H1 (cell line): ENCODE results near the gene SIRT3. TPM values are rescaled to one million over a fixed set of nuclear protein-coding genes. Genes with fewer than 3 reads are reported as not detected.

ENCODE experiments used
- CTCF ChIA-PET: fragments of 300-600 bp; sonication (Branson Sonifier 250); formaldehyde crosslinking; loops from one replicate; lab custom pipeline; 2021; ENCODE audit not compliant: partially characterized antibody; lab: Charles Lee
- POLR2A ChIA-PET: fragments of 300-600 bp; sonication (Branson Sonifier 250); formaldehyde crosslinking; loops from one replicate; lab custom pipeline; 2021; ENCODE audit warnings: inconsistent platforms; ENCODE audit not compliant: partially characterized antibody; lab: Charles Lee
- DNase-seq, 2 experiments: peaks; one replicate each; pipeline versions ENCODE4 v3.0.0 to v3.0.0-alpha.2; 2010 to 2022; ENCODE audit warnings: low spot score in 2 of 2, low read depth in 1 of 2, mixed read lengths in 1 of 2
- FAIRE-seq: peaks from 2 replicates; lab custom pipeline; 2011; peaks lifted over from hg19 to GRCh38; lab: Jason Lieb, UNC
- H2AFZ ChIP-seq: 2 replicates; pipeline ENCODE4 v1.8.1; 2012; ENCODE audit warnings: low read length, inconsistent platforms
- H2AK5ac ChIP-seq: 2 replicates; pipeline ENCODE4 v1.6.1; 2013; ENCODE audit warnings: low read depth, low read length
- H2BK120ac ChIP-seq: replicated peaks from 2 replicates; pipeline ENCODE3; 2013; ENCODE audit warnings: low read depth, low read length, inconsistent platforms
- H2BK12ac ChIP-seq: 2 replicates; pipeline ENCODE4 v1.6.1; 2013; ENCODE audit warnings: low read depth, low read length
- H2BK15ac ChIP-seq: 2 replicates; pipeline ENCODE4 v1.6.1; 2013; ENCODE audit warnings: low read length
- H2BK20ac ChIP-seq: 2 replicates; pipeline ENCODE4 v1.6.1; 2013; ENCODE audit warnings: low read length
- H2BK5ac ChIP-seq: 2 replicates; pipeline ENCODE4 v1.6.1; 2013; ENCODE audit warnings: low read depth, low read length
- H3K14ac ChIP-seq: 2 replicates; pipeline ENCODE4 v1.6.1; 2013; ENCODE audit warnings: inconsistent platforms; ENCODE audit not compliant: insufficient read length
- H3K18ac ChIP-seq: 2 replicates; pipeline ENCODE4 v1.6.1; 2013; ENCODE audit warnings: low read length; ENCODE audit errors: extremely low read depth
- H3K23ac ChIP-seq: 2 replicates; pipeline ENCODE4 v1.6.1; 2013; ENCODE audit warnings: inconsistent platforms; ENCODE audit not compliant: insufficient read length
- H3K23me2 ChIP-seq: 2 replicates; pipeline ENCODE4 v1.6.1; 2013; ENCODE audit warnings: low read depth, low read length
- H3K27ac ChIP-seq: 2 replicates; pipeline ENCODE4 v1.6.1; 2011; ENCODE audit warnings: low read depth, low read length, inconsistent platforms
- H3K27me3 ChIP-seq, 4 experiments: replicated peaks in 1 of 4; 1 replicate in 1 of 4; 2 replicates in 3 of 4; pipeline versions ENCODE4 v1.6.1 to v1.8.1; 2011 to 2013; ENCODE audit warnings: low read length in 3 of 4, mild to moderate bottlenecking in 3 of 4, inconsistent platforms in 2 of 4, mixed read lengths in 2 of 4, moderate library complexity in 1 of 4; ENCODE audit not compliant: control insufficient read depth in 3 of 4, insufficient read depth in 3 of 4; ENCODE audit errors: extremely low read depth in 1 of 4
- H3K36me3 ChIP-seq, 4 experiments: 2 replicates each; pipeline versions ENCODE4 v1.6.1 to v1.8.1; 2011 to 2013; ENCODE audit warnings: mild to moderate bottlenecking in 4 of 4, low read length in 3 of 4, moderate library complexity in 2 of 4, control low read depth in 1 of 4, inconsistent platforms in 1 of 4; ENCODE audit not compliant: insufficient read depth in 4 of 4, control insufficient read depth in 2 of 4
- H3K4ac ChIP-seq: replicated peaks from 2 replicates; pipeline ENCODE3; 2013; ENCODE audit warnings: low read length, low read depth, mixed read lengths, inconsistent platforms; ENCODE audit not compliant: insufficient read length
- H3K4me1 ChIP-seq, 4 experiments: replicated peaks in 1 of 4; 1 replicate in 1 of 4; 2 replicates in 3 of 4; pipeline versions ENCODE4 v1.6.1 to v1.8.1; 2011 to 2013; ENCODE audit warnings: low read length in 3 of 4, inconsistent platforms in 2 of 4, mixed read lengths in 1 of 4; ENCODE audit not compliant: insufficient read depth in 4 of 4, control insufficient read depth in 3 of 4
- H3K4me2 ChIP-seq, 2 experiments: 2 replicates each; pipeline versions ENCODE4 v1.6.1 to v1.8.1; 2011 to 2013; ENCODE audit warnings: low read depth in 2 of 2, low read length in 2 of 2, control low read depth in 1 of 2, inconsistent platforms in 1 of 2, mild to moderate bottlenecking in 1 of 2; ENCODE audit not compliant: insufficient read depth in 1 of 2
- H3K4me3 ChIP-seq, 4 experiments: fragments of 200-600, 300-600 bp in 1 of 4; sonication (generic), shearing (Covaris generic), sonication (Bioruptor Twin) in 1 of 4; 2 replicates each; pipeline versions ENCODE4 v1.5.1 to v1.8.1; 2011 to 2016; ENCODE audit warnings: low read length in 4 of 4, low read depth in 3 of 4, control low read depth in 2 of 4, inconsistent platforms in 2 of 4, mild to moderate bottlenecking in 2 of 4, mixed read lengths in 1 of 4, moderate library complexity in 1 of 4; ENCODE audit not compliant: insufficient read depth in 2 of 4; ENCODE audit errors: extremely low read depth in 1 of 4
- H3K56ac ChIP-seq: replicated peaks from 2 replicates; pipeline ENCODE3; 2013; ENCODE audit warnings: low read depth, mild to moderate bottlenecking, mixed read lengths, low read length, inconsistent platforms; ENCODE audit not compliant: insufficient read length
- H3K79me1 ChIP-seq: 2 replicates; pipeline ENCODE4 v1.6.1; 2013; ENCODE audit warnings: low read depth, low read length, control low read depth
- H3K79me2 ChIP-seq, 2 experiments: 2 replicates each; pipeline versions ENCODE4 v1.6.1 to v1.8.1; 2012 to 2013; ENCODE audit warnings: low read length in 2 of 2, mild to moderate bottlenecking in 2 of 2, inconsistent platforms in 1 of 2; ENCODE audit not compliant: insufficient read depth in 2 of 2, control insufficient read depth in 1 of 2
- H3K9ac ChIP-seq, 4 experiments: replicated peaks in 1 of 4; 1 replicate in 1 of 4; 2 replicates in 3 of 4; pipeline versions ENCODE4 v1.6.1 to v1.8.1; 2011 to 2013; ENCODE audit warnings: low read depth in 3 of 4, low read length in 3 of 4, control low read depth in 2 of 4, mild to moderate bottlenecking in 2 of 4, moderate library complexity in 2 of 4, inconsistent platforms in 1 of 4; ENCODE audit errors: extremely low read depth in 1 of 4
- H3K9me3 ChIP-seq, 2 experiments: 2 replicates each; pipeline versions ENCODE4 v1.6.1 to v1.8.1; 2012 to 2013; ENCODE audit warnings: mild to moderate bottlenecking in 2 of 2, moderate library complexity in 2 of 2, control low read depth in 1 of 2, inconsistent platforms in 1 of 2, low read depth in 1 of 2, low read length in 1 of 2, mixed read lengths in 1 of 2; ENCODE audit not compliant: insufficient read depth in 2 of 2
- H4K20me1 ChIP-seq, 2 experiments: replicated peaks in 1 of 2; 2 replicates each; pipeline versions ENCODE3 to v1.8.1; 2011 to 2013; ENCODE audit warnings: inconsistent platforms in 2 of 2, low read length in 2 of 2, mild to moderate bottlenecking in 1 of 2; ENCODE audit not compliant: insufficient read depth in 2 of 2, control insufficient read depth in 1 of 2
- H4K5ac ChIP-seq: 2 replicates; pipeline ENCODE4 v1.6.1; 2013; ENCODE audit warnings: low read length, low read depth, mixed read lengths, inconsistent platforms; ENCODE audit not compliant: insufficient read length
- H4K8ac ChIP-seq: 2 replicates; pipeline ENCODE4 v1.8.0; 2013; ENCODE audit warnings: mild to moderate bottlenecking, moderate library complexity, low read length, inconsistent platforms; ENCODE audit not compliant: insufficient read depth; ENCODE audit errors: extremely low read depth
- H4K91ac ChIP-seq: replicated peaks from 2 replicates; pipeline ENCODE3; 2013; ENCODE audit warnings: low read length, mixed read lengths, inconsistent platforms; ENCODE audit not compliant: insufficient read length
- BCL11A ChIP-seq, 2 experiments: IDR thresholded peaks; one replicate each; pipeline ENCODE4 v1.6.1; 2011; ENCODE audit warnings: low read depth in 2 of 2, low read length in 2 of 2, mild to moderate bottlenecking in 2 of 2
- CTBP2 ChIP-seq: IDR thresholded peaks from 2 replicates; pipeline ENCODE4 v1.7.0; 2011; ENCODE audit warnings: borderline replicate concordance, mild to moderate bottlenecking, moderate library complexity, mixed read lengths, low read length; ENCODE audit not compliant: insufficient read depth, insufficient read length
- GABPA ChIP-seq: IDR thresholded peaks from 2 replicates; pipeline ENCODE4 v1.6.1; 2011; ENCODE audit warnings: mild to moderate bottlenecking, low read length, moderate library complexity, borderline replicate concordance; ENCODE audit not compliant: insufficient read depth
- HDAC6 ChIP-seq: IDR thresholded peaks from one replicate; pipeline ENCODE4 v1.7.1; 2012; ENCODE audit warnings: low read depth, mild to moderate bottlenecking, inconsistent platforms, low read length, moderate library complexity
- JUN ChIP-seq: IDR thresholded peaks from 2 replicates; pipeline ENCODE4 v1.6.1; 2011; ENCODE audit warnings: low read depth, mild to moderate bottlenecking, improper control_type of control experiment, low read length
- KDM1A ChIP-seq: fragments of 200-600, 300-600 bp; sonication (generic); IDR thresholded peaks from 2 replicates; pipeline ENCODE4 v1.7.1; 2016; ENCODE audit warnings: mild to moderate bottlenecking, low read length, borderline replicate concordance
- NRF1 ChIP-seq: IDR thresholded peaks from 2 replicates; pipeline ENCODE4 v1.6.1; 2011; ENCODE audit warnings: mild to moderate bottlenecking, low read depth, low read length, improper control_type of control experiment
- POLR2AphosphoS5 ChIP-seq: IDR thresholded peaks from 2 replicates; pipeline ENCODE4 v1.6.1; 2011; ENCODE audit warnings: low read depth, low read length
- POU5F1 ChIP-seq: IDR thresholded peaks from 2 replicates; pipeline ENCODE4 v1.6.1; 2011; ENCODE audit warnings: low read depth, mild to moderate bottlenecking, low read length, moderate library complexity
- SAP30 ChIP-seq: fragments of 300-600 bp; sonication (generic); IDR thresholded peaks from 2 replicates; pipeline ENCODE4 v1.7.1; 2012; ENCODE audit warnings: low read length, moderate library complexity, mild to moderate bottlenecking, inconsistent platforms; ENCODE audit not compliant: insufficient read depth, insufficient replicate concordance
- TAF7 ChIP-seq: optimal IDR thresholded peaks from 2 replicates; pipeline ENCODE3; 2011; ENCODE audit warnings: low read depth, mild to moderate bottlenecking, inconsistent platforms, low read length, moderate library complexity, borderline replicate concordance
- YY1 ChIP-seq: IDR thresholded peaks from 2 replicates; pipeline ENCODE4 v1.6.1; 2011; ENCODE audit warnings: low read depth, mild to moderate bottlenecking, low read length
- WGBS, 2 experiments: shearing (Covaris generic) in 1 of 2; methylation state at CpG; one replicate each; pipeline versions ENCODE4 v1.1.6 to v1.1.7; 2013 to 2015; ENCODE audit warnings: low lambda C conversion rate in 2 of 2, mixed read lengths in 2 of 2, inconsistent platforms in 1 of 2, low coverage in 1 of 2, missing lambda C conversion rate in 1 of 2; ENCODE audit not compliant: insufficient replicate concordance in 2 of 2, insufficient coverage in 1 of 2, insufficient read length in 1 of 2; ENCODE audit errors: extremely low coverage in 1 of 2, missing lambda C conversion rate in 1 of 2; 5-methylcytosine and 5-hydroxymethylcytosine counted together
- polyA plus RNA-seq, 7 experiments: library from polyadenylated mRNA; depleted of rRNA in 3 of 7; stranded (reverse) in 5 of 7; unstranded in 2 of 7; fragments of >200 nt in 5 of 7; fragments of 200-250 nt in 2 of 7; gene quantifications; 1 replicate in 5 of 7; 2 replicates in 1 of 7; 4 replicates in 1 of 7; pipeline versions ENCODE4 v1.2.1 to v1.2.3, GENCODE V29; 2011 to 2013; ENCODE audit warnings: missing spikeins in 2 of 7, mixed read lengths in 2 of 7
- total RNA-seq: library from RNA; stranded (reverse); fragmentation: NEBNext Ultra II Directional; extraction: Animal tissue kit (Norgen Biotek cat#: 25700); gene quantifications from 2 replicates; pipeline ENCODE4 v1.2.1, GENCODE V29; 2021

Gene SIRT3
- total and polyA plus RNA-seq, 2 of the 8 experiments (the other 6 are each of a cell fraction or from before 2014, with no cell fraction given): 14.3 to 21.6 TPM

- peaks cover 0 to 5% (median 0%) of the 10 kb centered on the region in 4 experiments; a peak in 4 of 8 replicates for H3K36me3 ChIP-seq
- no peak overlapping the region for H4K5ac ChIP-seq
- no peak overlapping the region for H3K18ac ChIP-seq
- H3K9ac ChIP-seq: no peak overlapping the region
- no peaks in the 10 kb centered on the region for H3K79me2 ChIP-seq
- peak in 1 of 2 experiments; percentile 45 for DNase-seq
- no peak overlapping the region for H2BK120ac ChIP-seq
- peaks cover 0 to 9% of the 10 kb centered on the region in 2 experiments; a peak in 1 of 4 replicates for H3K9me3 ChIP-seq
- H4K91ac ChIP-seq: no peak overlapping the region
- TF ChIP-seq POLR2AphosphoS5 (no peak), SAP30 (no peak), KDM1A (no peak), NRF1 (no peak), JUN (no peak), YY1 (no peak), POU5F1 (no peak), TAF7 (no peak), BCL11A (IDR thresholded peaks at IDR 0.05; ENCODE audit: low read depth in 2 of 2, low read length in 2 of 2) (no peak), HDAC6 (no peak), GABPA (no peak), CTBP2 (no peak)
- no peaks in the 10 kb centered on the region for H3K23me2 ChIP-seq
- ChIA-PET CTCF (interaction anchor here (0.5 to 1.1 kb wide), 3 partner anchors 66 to 168 kb away, joined by 3 read pairs; no protein-coding TSS in a partner anchor), POLR2A (interaction anchor here (0.8 to 1.2 kb wide), 2 partner anchors 10 to 194 kb away, joined by 3 to 4 read pairs; no protein-coding TSS in a partner anchor)
- no peak overlapping the region for H3K4ac ChIP-seq
- no peak overlapping the region for H3K4me3 ChIP-seq
- no peak overlapping the region for H2AFZ ChIP-seq
- H3K4me1 ChIP-seq: no peaks in the 10 kb centered on the region
- H3K56ac ChIP-seq: no peak overlapping the region
- H4K8ac ChIP-seq: no peak overlapping the region; the same call in 1 of the 2 replicates
- no peak overlapping the region for H3K14ac ChIP-seq
- H2BK5ac ChIP-seq: no peak overlapping the region
- no peak overlapping the region for H2BK15ac ChIP-seq
- H2AK5ac ChIP-seq: no peak overlapping the region
- no peaks in the 10 kb centered on the region for H3K79me1 ChIP-seq
- no peak overlapping the region for H3K4me2 ChIP-seq
- no peak for FAIRE-seq
- no peak overlapping the region for H3K27ac ChIP-seq
- no peak overlapping the region for H3K23ac ChIP-seq
- H4K20me1 ChIP-seq: peaks cover 0 to 11% of the 10 kb centered on the region in 2 experiments
- H2BK12ac ChIP-seq: no peak overlapping the region
- 91% methylated on average over 8 of the region's 8 CpGs; no CpG with 5 or more reads in 1 of the 2 experiments for WGBS, 2 experiments
- no peaks in the 10 kb centered on the region for H3K27me3 ChIP-seq
- H2BK20ac ChIP-seq: no peak overlapping the region
These were observed 36.4 kb downstream of the SIRT3 start for GRCh38 chr11:199782-200181.
